ENCODE measurements around the gene IFFO2.

DNA sequence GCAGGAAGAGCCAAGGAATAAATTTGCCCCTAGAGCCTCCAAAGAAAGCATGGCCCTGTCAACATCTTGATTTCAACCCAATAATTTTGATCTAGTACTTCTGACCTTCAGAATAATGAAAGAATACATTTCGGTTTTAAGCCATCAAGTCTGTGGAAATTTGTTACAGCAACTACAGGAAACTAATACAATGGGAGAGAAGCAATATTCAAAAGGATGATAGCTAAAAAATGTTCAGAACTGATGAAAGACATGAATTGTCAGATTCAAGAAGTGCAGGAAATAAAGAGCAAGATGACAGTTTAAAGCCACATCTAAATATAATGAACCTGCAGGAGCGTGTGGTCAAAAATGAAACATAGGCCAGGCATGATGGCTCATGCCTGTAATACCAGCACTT is 24.8 kb upstream of the IFFO2 start:
- TF ChIP-seq, protein P1, sequence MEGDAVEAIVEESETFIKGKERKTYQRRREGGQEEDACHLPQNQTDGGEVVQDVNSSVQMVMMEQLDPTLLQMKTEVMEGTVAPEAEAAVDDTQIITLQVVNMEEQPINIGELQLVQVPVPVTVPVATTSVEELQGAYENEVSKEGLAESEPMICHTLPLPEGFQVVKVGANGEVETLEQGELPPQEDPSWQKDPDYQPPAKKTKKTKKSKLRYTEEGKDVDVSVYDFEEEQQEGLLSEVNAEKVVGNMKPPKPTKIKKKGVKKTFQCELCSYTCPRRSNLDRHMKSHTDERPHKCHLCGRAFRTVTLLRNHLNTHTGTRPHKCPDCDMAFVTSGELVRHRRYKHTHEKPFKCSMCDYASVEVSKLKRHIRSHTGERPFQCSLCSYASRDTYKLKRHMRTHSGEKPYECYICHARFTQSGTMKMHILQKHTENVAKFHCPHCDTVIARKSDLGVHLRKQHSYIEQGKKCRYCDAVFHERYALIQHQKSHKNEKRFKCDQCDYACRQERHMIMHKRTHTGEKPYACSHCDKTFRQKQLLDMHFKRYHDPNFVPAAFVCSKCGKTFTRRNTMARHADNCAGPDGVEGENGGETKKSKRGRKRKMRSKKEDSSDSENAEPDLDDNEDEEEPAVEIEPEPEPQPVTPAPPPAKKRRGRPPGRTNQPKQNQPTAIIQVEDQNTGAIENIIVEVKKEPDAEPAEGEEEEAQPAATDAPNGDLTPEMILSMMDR (IDR thresholded peaks at IDR 0.05): no peak
- no peak for TF ChIP-seq EZH2 (IDR thresholded peaks at IDR 0.05; ENCODE audit: borderline replicate concordance, insufficient read depth, low read depth, low read length, poor library complexity, severe bottlenecking)
